ENCODE data around the gene TNRC6C.
"Not testable (repeated sequence)": the region's sequence is repeated elsewhere in the genome, so short reads cannot be mapped to it uniquely, and the experiment has no call there.

TNRC6C gene

GRCh38 chr17:78062596-78062995 is 104.1 kb downstream of the TNRC6C start:
- TF ChIP-seq CTCF (IDR thresholded peaks at IDR 0.05; ENCODE audit: insufficient read depth, low read length, poor library complexity, severe bottlenecking) (no peak), EZH2phosphoT487 (conservative IDR thresholded peaks at IDR 0.05; ENCODE audit: low read length) (no peak)
- no peaks in the 10 kb centered on the region for H3K79me2 ChIP-seq (ENCODE audit: insufficient read depth, low read length)
- H3K27ac ChIP-seq (ENCODE audit: low read depth, low read length), result no peak overlapping the region
- H3F3A ChIP-seq (ENCODE audit: insufficient read depth), result no peaks in the 10 kb centered on the region
- no peaks in the 10 kb centered on the region for H3K27me3 ChIP-seq (ENCODE audit: low read length)
- no peak overlapping the region for H2AFZ ChIP-seq (ENCODE audit: low read depth, low read length, severe bottlenecking)
- no peaks in the 10 kb centered on the region for H3K9me2 ChIP-seq (replicated peaks; ENCODE audit: insufficient read depth, low read length)
- no peaks in the 10 kb centered on the region for H4K20me1 ChIP-seq (ENCODE audit: low read depth, low read length)
- no peak overlapping the region for H3K4me2 ChIP-seq (ENCODE audit: low read depth, low read length, poor library complexity, severe bottlenecking)
- no peak overlapping the region for H3K4me3 ChIP-seq (ENCODE audit: insufficient read depth, low read length, poor library complexity, severe bottlenecking)
- H3K9me3 ChIP-seq (ENCODE audit: insufficient read depth, low read length), result no peaks in the 10 kb centered on the region
- no peak overlapping the region for H3K9ac ChIP-seq (ENCODE audit: low read length)
- no peaks in the 10 kb centered on the region for H3K36me3 ChIP-seq (ENCODE audit: low read length)

- H3K9ac ChIP-seq (ENCODE audit: low read length), result no peak overlapping the region
- H3F3A ChIP-seq (ENCODE audit: insufficient read depth), result no peaks in the 10 kb centered on the region
- TF ChIP-seq EZH2phosphoT487 (conservative IDR thresholded peaks at IDR 0.05; ENCODE audit: low read length), result no peak
- TF ChIP-seq CTCF (IDR thresholded peaks at IDR 0.05; ENCODE audit: insufficient read depth, low read length, poor library complexity, severe bottlenecking), result no peak
- no peaks in the 10 kb centered on the region for H3K9me3 ChIP-seq (ENCODE audit: insufficient read depth, low read length)
- no peaks in the 10 kb centered on the region for H3K79me2 ChIP-seq (ENCODE audit: insufficient read depth, low read length)
- no peak overlapping the region for H3K27ac ChIP-seq (ENCODE audit: low read depth, low read length)
- H3K36me3 ChIP-seq (ENCODE audit: low read length), result no peaks in the 10 kb centered on the region
- no peak overlapping the region for H2AFZ ChIP-seq (ENCODE audit: low read depth, low read length, severe bottlenecking)
- no peak overlapping the region for H3K4me2 ChIP-seq (ENCODE audit: low read depth, low read length, poor library complexity, severe bottlenecking)
- H3K9me2 ChIP-seq (replicated peaks; ENCODE audit: insufficient read depth, low read length), result no peaks in the 10 kb centered on the region
- H3K27me3 ChIP-seq (ENCODE audit: low read length), result no peaks in the 10 kb centered on the region
- no peak overlapping the region for H3K4me3 ChIP-seq (ENCODE audit: insufficient read depth, low read length, poor library complexity, severe bottlenecking)
- no peaks in the 10 kb centered on the region for H4K20me1 ChIP-seq (ENCODE audit: low read depth, low read length)
Measured at GRCh38 chr17:78063489-78063888, 105.0 kb downstream of the TNRC6C start.

- no peaks in the 10 kb centered on the region for H3K79me2 ChIP-seq (ENCODE audit: insufficient read depth, low read length)
- H3K36me3 ChIP-seq (ENCODE audit: low read length), result no peaks in the 10 kb centered on the region
- H3K4me2 ChIP-seq (ENCODE audit: low read depth, low read length, poor library complexity, severe bottlenecking), result no peak overlapping the region
- H3K9me2 ChIP-seq (replicated peaks; ENCODE audit: insufficient read depth, low read length), result no peaks in the 10 kb centered on the region
- no peak overlapping the region for H2AFZ ChIP-seq (ENCODE audit: low read depth, low read length, severe bottlenecking)
- TF ChIP-seq EZH2phosphoT487 (conservative IDR thresholded peaks at IDR 0.05; ENCODE audit: low read length) (no peak), CTCF (IDR thresholded peaks at IDR 0.05; ENCODE audit: insufficient read depth, low read length, poor library complexity, severe bottlenecking) (no peak)
- no peaks in the 10 kb centered on the region for H3K27me3 ChIP-seq (ENCODE audit: low read length)
- H3K4me3 ChIP-seq (ENCODE audit: insufficient read depth, low read length, poor library complexity, severe bottlenecking), result no peak overlapping the region
- H3K27ac ChIP-seq (ENCODE audit: low read depth, low read length), result no peak overlapping the region
- H3K9me3 ChIP-seq (ENCODE audit: insufficient read depth, low read length), result no peaks in the 10 kb centered on the region
- no peaks in the 10 kb centered on the region for H3F3A ChIP-seq (ENCODE audit: insufficient read depth)
- no peak overlapping the region for H3K9ac ChIP-seq (ENCODE audit: low read length)
- no peaks in the 10 kb centered on the region; the same call in 1 of the 2 replicates for H4K20me1 ChIP-seq (ENCODE audit: low read depth, low read length)
Measured at GRCh38 chr17:78064708-78065107, 106.2 kb downstream of the TNRC6C start.

- H3K9ac ChIP-seq (ENCODE audit: low read length); H3K27me3 ChIP-seq (ENCODE audit: low read length); H3K9me2 ChIP-seq (replicated peaks; ENCODE audit: insufficient read depth, low read length); H2AFZ ChIP-seq (ENCODE audit: low read depth, low read length, severe bottlenecking); H3F3A ChIP-seq (ENCODE audit: insufficient read depth); H3K27ac ChIP-seq (ENCODE audit: low read depth, low read length); H4K20me1 ChIP-seq (ENCODE audit: low read depth, low read length); H3K4me2 ChIP-seq (ENCODE audit: low read depth, low read length, poor library complexity, severe bottlenecking); H3K79me2 ChIP-seq (ENCODE audit: insufficient read depth, low read length); H3K9me3 ChIP-seq (ENCODE audit: insufficient read depth, low read length); H3K36me3 ChIP-seq (ENCODE audit: low read length); H3K4me3 ChIP-seq (ENCODE audit: insufficient read depth, low read length, poor library complexity, severe bottlenecking): not testable (repeated sequence)
Measured at GRCh38 chr17:78066976-78067375, 108.5 kb downstream of the TNRC6C start.

Measured in SU-DHL-6 (cell line).